Thyroid gland (tissue), 4 donors: Measurements from ENCODE around the gene COL23A1.

Experiments
- POLR2A ChIP-seq, 2 donors: fragments of 450-650 bp; IDR thresholded peaks; one replicate each; pipeline ENCODE4 v1.6.1; 2017; ENCODE audit warnings: antibody characterized with exemption in 2 of 2, mild to moderate bottlenecking in 2 of 2, moderate library complexity in 1 of 2
- TF ChIP-seq, protein P1 (sequence below), 6 experiments: fragments of 200-600 bp in 3 of 6; fragments of 450-650 bp in 3 of 6; sonication (generic) in 3 of 6; IDR thresholded peaks; one replicate each; pipeline ENCODE4 v1.5.1; 2016 to 2019; ENCODE audit warnings: antibody characterized with exemption in 6 of 6, mild to moderate bottlenecking in 2 of 6, inconsistent platforms in 1 of 6, moderate library complexity in 1 of 6

DNA sequence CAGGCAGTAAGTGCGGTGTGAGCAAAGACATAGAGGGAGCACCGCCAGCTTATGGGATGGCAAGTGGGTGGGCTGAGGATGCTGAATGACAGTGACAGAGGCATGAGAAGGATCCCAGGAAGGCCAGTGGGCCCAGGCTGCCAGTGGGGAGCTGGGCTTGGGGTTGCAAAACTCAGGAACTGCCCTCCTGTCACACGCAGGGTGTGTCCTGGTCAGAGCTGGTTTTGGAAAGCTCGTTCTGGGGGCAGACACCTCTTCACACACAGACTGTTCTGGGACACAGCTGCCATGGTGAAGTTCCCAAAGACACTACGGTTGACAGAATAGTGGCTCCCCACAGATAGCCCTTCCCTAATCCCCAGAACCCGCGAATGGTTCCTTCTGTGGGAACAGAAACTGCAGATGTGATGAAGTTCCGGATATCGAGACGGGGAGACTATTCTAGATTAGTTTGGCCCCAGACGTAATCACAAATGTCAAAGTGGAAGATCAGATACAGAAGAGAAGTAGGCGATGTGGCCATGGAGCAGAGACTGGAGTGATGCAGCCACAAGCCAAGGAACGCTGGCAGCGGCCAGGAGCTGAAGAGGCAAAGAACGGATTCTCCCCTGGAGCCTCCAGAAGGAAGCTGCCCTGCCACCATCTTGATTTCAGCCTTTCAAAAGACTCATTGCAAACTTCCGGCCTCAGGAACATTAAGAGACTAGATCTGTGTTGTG lies 159.0 kb downstream of the COL23A1 start:
- TF ChIP-seq, protein P1, sequence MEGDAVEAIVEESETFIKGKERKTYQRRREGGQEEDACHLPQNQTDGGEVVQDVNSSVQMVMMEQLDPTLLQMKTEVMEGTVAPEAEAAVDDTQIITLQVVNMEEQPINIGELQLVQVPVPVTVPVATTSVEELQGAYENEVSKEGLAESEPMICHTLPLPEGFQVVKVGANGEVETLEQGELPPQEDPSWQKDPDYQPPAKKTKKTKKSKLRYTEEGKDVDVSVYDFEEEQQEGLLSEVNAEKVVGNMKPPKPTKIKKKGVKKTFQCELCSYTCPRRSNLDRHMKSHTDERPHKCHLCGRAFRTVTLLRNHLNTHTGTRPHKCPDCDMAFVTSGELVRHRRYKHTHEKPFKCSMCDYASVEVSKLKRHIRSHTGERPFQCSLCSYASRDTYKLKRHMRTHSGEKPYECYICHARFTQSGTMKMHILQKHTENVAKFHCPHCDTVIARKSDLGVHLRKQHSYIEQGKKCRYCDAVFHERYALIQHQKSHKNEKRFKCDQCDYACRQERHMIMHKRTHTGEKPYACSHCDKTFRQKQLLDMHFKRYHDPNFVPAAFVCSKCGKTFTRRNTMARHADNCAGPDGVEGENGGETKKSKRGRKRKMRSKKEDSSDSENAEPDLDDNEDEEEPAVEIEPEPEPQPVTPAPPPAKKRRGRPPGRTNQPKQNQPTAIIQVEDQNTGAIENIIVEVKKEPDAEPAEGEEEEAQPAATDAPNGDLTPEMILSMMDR (IDR thresholded peaks at IDR 0.05): no peak
- TF ChIP-seq POLR2A (IDR thresholded peaks at IDR 0.05): no peak
